Activated CD8-positive, alpha-beta memory T cell treated with anti-CD3 and anti-CD28 coated beads, Interleukin-2, amount 50 U/mL, for 48 hours (primary cell): ENCODE results near the gene SH3BP4.

Source experiments
- DNase-seq: peaks from one replicate; pipeline ENCODE4 v3.0.0-alpha.2; 2020

Gene SH3BP4

DNA sequence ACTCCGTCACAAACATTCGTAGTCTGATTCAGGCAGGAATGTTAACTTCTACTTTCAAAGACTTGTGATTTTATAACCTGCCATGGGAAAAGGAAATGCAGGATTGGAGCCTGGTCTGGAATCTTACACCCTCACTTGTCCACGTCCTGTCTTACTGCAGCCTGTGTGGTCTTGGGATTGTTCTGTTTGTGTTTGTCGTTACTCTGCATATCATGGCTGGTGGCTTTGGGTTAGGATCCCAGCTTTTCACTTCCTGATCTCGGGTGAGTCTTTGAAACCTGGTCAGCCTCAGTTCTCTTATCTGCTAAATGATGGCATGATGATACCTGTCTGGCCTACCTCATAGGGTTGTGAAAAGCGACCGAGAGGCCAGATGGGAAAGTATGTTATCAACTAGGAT, 34.6 kb downstream of the SH3BP4 start:
- no peak for DNase-seq

DNA sequence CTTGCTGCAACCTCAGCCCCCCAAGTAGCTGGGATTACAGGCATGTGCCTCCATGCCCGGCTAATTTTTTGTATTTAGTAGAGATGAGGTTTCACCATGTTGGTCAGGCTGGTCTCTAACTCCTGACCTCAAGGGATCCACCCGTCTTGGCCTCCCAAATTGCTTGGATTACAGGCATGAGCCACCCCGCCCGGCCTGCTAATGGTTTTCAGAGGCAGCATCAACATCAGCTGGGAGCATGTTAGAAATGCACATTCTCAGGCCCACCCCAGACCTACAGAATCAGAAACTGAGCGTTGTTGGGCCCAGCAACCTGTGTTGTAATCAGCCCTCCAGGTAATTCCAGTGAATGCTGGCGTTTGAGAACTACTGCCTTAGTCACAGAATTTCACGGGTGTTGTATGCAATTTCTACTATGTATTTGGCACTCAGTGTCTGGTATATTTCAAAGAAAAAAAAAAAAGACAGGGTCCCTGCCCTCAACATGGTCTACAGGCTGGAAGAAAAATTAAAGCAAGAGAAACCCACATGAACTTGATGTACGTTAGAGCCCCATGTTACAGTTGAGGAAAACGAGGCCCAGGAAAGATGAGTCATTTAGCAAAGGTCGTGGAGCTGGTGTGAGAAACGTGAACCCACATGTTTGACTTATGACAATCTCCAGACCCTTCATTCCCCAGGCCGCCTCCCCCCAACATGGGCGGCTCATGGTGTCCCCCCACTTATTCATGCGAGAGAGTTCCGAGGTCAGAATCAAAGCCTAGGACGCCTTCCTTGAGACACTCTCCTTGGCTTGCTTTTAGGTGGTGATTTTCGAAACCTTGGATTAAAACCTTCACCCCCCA, 35.3 kb downstream of the SH3BP4 start:
- no peak for DNase-seq

DNA sequence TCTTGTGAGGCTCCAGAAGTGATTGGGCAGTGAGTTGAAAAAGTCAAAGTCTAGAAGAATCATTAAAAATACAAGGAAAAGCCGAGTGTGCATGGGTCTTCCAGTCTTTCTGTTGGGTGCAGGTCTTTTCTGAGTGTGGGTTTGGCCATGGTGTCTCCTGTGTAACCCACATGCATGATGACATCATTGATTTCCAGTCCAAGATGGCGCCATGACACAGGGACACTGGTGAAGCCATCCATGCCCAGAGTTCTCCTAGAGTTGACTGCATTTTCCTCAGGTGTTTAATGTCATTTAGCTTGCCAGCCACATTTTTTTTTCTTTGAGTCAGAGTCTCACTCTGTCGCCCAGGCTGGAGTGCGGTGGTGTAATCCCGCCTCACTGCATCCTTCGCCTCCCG, 35.9 kb downstream of the SH3BP4 start:
- DNase-seq = no peak

DNA sequence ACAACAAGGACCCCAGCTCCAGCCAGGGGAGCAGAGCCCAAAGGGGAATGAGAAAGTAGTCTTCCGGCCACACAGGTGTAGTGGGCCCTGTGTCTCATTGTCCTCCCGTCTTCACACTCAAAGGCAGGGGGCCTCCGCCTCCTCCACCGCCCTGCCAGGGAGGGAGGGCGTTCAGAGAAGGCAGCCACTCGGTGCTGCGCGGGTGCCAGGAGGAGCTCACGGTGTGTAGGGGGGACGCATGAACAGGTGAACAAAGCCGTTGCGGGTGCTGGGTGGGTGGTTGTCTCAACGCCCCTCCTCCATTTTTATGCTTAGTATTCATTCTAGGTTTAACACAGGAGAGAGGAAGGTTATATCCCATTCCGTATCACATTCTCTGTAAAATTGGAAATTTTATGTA, 36.7 kb downstream of the SH3BP4 start:
- DNase-seq = no peak

DNA sequence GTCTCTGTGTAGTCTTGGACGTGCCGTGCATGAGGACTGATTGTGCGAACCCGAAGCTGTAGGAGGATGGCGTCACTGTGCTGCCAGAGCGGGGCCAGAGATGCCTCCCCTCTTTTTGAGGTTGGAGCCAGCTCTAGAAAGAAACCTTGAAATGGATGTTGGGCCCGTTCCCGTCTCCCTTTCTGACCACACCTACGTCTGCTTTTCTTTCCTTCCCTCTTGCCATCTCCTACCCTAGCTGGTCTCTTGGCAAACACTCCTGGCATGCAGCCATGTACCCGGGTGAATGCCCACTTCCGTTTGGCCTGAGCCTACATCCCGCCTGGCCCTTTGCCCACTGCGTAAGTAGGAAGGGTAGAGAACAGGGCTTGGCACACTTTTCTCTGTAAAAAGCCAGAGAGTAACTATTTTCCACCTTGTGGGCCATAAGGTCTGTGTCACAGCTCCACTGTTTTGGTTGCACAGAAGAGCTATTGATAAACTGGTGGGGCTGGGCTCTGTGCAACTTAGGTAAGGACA, 37.4 kb downstream of the SH3BP4 start:
- DNase-seq = no peak

DNA sequence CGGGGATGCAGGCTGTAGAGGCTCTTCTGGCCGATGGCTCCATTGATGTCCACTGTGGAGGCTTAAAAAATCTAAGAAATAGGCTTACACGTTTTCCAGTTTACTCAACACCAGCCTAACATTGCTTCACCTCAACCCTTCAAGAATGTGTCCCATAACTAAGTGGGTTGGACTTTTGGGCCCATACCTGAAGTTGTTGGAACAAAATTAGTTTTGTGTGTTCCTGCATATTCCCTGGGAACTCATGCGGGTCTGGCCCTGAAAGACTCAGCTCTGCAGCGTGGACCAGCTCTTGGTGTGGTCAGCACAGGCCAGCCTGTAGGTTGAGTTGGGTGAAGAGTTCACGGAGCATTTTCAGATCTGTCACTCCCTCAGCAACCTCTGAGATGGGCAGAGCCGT, 38.5 kb downstream of the SH3BP4 start:
- no peak for DNase-seq

DNA sequence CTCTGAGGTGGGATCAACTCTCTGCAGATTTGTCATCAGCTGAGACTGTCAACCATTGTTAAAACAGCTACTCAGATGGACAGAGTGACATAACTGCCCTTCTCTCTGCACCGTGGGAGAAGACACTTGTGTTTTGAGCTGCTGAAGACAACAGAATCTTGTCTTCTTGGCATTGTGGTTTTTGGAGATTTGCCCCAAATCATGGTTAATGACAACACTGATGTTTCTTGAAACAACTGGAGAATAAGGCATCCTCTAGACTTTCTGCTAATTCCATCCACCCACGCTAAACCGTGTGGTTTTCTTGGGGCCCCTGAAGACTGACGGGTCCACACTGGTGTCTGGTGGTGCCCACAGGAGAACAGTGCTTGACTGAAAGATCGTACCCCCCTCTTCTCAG, 39.5 kb downstream of the SH3BP4 start:
- no peak for DNase-seq

DNA sequence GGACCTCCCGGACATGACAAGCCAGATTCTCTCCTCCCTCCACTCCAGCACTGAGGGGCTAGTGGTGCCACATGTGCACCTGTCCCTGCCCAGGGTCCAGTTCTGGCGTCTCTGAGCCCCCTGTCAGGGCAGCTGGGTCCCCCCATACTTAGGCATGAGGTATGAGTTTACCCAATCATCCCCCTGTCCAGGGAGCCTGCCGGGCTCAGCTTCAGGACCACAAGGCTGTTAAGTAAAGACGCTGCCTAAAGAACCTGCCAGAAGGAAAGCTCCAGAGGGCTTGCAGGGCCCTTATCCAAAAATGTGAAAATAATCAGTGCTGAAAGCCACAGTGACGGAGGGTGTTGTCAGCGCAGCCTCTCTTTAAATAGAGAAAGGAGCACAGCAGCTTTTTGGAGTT, 40.0 kb downstream of the SH3BP4 start:
- DNase-seq = no peak

DNA sequence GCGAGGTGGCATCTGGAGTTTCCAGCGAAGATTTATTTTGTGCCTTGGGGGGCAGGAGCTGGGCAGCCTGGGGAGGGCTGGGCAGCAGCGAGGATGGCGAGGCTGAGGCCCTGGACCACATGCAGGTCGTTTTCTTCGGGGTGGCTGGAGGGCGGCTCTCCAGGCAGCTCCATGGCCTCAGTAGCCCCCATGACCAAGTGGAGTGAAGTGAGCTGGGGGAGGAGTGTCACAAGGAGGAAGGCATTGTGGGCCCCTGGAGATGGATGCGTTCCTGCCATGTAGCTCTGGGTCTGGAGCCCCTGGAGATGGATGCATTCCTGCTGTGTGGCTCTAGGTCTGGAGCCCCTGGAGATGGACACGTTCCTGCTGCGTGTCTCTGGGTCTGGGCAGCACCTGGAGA, 40.4 kb downstream of the SH3BP4 start:
- DNase-seq = no peak

DNA sequence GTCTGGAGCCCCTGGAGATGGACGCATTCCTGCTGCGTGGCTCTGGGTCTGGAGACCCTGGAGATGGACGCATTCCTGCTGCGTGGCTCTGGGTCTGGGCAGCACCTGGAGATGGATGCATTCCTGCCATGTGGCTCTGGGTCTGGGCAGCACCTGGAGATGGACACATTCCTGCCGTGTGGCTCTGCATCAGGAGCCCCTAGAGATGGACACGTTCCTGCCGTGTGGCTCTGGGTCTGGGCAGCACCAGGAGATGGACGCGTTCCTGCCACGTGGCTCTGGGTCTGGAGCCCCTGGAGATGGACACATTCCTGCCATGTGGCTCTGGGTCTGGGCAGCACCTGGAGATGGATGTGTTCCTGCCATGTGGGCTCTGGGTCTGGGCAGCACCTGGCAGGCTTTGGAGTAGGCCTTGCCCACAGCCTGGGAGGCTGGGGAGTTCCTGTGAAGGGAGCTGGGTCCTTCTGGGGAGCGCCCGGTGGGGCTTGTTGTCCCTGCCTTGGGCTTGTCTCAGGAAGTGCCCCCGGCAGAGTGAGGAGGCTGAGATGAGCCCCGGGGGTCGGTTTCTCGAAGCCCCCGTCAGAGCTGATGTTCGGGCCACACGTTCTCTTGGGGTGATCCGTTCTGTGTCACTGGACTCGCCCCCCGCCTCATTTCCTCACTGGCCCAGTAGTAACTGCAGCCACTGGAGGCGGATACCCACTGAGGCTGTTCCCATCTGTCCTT, 41.0 kb downstream of the SH3BP4 start:
- no peak for DNase-seq

DNA sequence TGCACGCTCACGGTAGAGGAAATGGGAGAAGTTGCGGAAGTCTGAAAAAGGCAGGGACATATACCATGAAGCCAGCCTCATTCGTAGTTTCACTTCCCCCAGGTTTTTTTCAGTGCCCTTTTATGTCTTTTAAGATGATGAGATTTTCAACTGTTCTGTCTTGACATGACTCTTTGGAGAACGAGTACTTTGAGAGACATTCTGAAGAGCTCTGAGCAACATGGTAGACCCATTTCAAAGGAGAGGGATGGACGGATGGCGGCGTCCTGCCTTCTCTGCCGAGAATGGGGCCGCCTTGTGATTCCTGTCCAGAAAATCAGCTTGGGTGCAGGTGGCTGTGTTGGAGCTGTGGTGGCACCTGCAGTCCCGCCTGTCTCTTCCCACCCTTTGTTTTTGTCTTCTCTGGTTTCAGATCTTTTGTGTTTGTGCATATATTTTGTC, 41.7 kb downstream of the SH3BP4 start:
- no peak for DNase-seq

DNA sequence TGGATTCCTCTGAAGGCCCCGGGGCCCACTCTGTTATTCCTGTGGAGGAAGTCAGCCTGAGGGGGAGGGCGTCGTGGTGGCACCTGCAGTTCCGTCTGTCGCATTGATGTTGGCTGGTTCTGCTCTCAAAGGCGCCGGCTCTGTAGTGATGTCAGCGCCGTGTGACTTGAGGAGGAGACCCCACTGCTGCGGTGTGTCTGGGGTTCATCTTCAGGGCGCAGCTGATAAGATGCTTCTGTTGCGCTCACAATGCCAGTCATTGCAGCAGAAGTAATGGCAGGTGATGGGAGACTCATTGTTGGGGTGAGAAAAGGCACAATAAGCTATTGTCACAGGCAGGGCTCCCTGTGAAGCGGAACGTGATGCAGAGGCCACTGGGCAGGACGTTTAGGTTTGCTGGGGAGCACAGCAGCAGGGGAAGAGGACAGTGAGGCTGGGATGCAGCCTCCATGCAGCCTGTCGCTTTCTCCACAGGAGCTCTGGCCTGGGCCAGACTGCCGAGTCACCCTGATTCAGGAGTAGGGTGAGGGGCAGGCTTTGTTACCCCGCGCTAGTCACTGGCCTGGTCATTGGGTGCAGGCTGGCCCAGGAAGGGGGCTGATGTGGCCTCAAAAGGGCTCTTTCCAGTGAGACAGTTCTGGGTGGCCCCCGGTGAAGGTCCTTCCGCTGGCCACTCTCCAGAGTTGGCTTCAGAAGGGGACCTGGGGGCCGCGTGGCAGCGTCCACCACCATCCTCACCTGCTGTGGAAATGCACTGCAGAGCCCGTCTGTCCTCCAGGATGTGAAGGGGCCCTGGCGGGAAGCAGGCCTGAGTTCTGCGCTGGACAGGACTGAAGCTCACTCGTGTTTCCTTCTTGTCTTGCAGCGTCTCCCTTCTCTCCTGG, 42.9 kb downstream of the SH3BP4 start:
- no peak for DNase-seq

DNA sequence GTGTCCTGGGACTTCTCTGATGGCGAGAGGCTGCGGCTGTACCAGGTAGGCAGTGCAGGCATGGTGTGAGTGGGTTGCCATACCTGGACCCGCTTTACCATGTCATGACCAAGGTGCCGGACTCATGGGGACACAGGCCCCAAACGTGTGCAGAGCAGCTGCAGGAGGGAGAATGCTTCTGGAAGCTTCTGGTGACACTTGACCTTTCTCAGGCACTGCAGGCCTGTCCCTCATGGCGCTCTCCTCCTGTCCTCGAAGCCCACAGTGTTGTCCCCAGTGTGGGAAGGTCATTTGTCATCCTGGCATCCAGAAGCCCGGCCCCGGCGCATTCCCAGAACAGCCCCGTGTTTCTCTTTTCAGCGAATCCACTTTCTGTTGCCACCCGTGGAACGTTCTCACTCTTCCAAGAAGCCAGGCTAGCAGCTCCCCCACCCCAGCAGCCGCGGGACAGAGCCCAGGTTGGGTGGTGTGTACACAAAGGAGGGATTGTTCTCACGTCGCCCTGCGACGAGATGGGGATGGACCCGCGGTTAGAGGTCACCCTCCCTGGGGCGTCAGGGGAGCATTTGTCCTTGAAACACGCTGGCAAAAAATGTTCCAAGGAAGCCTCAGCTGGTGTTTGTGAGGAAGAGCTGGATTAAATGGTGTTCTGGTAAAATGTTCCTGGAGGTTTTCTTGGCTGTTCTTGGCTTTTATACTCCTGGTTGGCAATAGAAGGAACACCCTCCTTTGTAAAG, 43.7 kb downstream of the SH3BP4 start:
- no peak for DNase-seq

DNA sequence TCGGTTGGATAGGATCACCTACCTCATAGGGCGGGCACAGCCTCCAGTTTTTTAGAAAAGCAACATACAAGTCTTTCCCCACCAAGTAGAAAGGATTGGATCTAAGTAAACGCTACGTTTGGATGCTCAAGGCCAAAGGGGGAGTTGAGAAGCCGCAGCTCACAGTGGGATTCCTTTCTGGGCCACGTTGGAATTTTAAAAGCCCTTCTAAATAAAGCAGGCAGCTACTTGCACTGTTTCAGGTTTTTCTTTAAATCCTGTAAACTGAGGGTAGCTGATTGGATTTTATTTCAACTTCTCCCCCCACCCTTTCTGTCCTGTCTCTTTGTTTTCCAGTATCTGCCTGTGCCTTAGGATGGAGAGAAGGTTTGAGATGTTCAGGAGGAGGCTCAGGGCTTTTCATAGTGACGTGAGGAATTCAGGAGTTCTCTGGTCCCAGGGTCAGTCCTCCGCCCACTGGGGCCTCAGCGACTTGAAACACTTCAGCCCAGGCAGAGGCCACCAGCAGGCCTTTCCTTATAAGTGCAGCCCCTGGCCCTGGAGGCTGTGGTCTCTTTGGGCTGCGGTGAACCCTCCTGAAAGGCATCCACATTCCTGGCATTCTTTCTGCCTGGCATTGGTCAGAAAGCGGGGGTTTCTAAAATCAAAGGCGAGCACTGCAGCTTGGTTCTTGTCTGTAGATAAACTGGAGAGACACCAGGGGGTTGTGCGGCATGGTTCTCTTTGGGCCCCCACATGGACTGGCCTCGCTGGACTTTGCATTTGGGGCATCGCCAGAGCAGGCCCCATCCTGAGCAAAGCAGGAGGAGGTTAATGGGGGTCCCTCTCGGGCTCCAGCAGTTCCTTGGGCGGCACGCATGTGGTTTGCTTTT, 44.5 kb downstream of the SH3BP4 start:
- no peak for DNase-seq

DNA sequence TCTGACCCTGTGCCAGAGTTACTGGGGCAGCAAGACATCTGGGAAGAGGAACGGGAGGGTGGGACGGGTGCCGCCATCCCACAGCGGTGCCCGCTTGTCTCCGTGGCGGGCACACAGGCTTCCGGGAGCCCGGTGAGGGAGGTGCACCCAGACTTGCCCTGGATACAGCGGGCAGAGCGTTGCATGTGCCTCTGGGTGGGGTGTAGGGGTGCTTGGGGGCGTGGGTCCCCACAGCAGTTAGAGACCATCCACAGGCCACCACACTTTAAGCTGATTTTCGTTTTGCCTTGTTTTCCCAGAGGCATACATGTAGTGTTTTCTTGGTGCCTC, 45.1 kb downstream of the SH3BP4 start:
- no peak for DNase-seq

DNA sequence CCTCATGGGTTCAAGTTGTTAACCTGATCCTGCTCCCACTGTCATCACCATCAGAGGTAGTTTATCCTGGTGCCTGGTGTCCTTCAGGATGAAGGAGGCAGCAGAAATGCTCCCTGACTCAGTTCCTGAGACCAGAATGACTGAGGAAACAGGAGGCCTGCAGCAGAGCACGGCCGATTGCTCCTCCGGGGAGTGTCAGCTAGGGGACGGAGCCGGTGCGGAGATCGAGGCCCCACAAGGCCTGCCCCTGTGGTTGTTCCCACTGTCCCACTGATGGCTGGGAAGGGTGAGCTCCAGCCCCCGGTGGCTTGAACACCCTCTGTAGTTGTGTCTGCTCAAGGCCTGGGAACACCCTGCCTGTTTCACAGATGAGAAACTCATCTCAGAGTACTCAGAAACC, 45.6 kb downstream of the SH3BP4 start:
- DNase-seq = no peak

DNA sequence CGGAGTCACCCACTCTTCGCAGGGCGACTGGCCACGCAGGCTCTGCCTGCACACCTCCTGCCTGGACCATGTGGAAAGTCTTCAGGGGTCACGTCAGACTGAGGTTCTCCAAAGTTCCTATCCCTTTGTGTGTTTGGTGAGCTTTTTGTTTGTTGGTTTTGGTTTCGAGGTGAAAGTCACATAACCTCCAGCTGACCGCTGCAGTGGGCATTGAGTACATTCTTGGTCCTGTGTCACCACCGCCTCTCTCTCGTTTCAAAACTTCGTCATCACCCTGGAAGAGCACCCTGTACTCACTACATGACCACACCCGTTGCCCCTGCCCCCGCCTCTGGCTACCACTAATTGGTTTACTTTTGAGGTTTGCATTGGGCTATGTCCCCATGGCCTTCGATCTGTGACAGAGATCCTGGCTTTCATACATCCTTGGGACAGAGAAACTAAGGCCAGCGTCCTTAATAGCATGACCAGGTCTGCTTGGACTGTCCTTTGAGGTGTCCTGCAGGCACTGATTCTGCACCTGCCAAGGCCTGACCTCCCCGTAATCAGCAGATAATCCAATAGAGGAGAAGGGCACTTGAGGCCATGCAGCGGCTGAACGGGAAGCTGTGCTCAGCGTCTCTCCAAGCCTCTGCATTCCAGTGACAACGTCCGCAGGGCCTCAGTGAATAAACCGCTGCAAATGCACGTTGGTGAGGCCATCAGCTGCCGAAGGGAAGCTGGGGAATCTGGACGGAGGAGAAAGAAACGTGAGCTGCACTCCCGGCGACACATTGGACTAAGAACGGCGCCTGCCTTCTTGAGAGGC, 46.8 kb downstream of the SH3BP4 start:
- no peak for DNase-seq

DNA sequence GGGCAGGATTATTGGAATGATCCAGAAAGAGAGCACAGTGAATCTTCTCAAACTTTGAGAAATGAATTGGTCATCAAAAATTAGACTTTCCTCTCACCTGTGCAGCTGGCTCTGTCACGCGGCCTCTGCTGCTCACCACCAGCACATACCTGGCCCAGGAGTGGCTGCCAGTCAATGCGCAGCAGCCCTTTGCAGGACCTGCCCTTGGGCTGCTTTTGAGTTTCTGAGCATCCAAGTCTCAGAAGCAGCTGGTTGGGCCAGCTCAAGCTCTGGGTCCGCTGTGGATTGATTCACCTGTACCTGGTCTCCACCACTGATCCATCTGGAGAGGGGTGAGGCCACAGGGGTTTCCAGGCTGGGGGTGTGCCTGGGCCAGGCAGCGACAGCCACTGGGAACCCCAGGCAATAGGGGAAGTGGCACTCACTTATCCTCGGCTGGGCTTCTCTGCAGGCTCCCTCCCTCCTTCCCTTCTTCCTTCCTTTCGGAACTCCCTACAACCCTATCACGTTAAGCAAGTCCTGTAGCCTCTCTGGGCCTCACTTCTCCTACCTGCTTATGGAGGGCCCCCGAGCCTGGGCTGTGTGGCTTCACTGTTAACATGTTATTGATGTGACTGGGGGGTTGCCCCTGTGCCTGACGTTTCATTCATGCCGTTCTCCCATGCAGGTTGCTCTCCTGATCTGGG, 48.1 kb downstream of the SH3BP4 start:
- DNase-seq = no peak

DNA sequence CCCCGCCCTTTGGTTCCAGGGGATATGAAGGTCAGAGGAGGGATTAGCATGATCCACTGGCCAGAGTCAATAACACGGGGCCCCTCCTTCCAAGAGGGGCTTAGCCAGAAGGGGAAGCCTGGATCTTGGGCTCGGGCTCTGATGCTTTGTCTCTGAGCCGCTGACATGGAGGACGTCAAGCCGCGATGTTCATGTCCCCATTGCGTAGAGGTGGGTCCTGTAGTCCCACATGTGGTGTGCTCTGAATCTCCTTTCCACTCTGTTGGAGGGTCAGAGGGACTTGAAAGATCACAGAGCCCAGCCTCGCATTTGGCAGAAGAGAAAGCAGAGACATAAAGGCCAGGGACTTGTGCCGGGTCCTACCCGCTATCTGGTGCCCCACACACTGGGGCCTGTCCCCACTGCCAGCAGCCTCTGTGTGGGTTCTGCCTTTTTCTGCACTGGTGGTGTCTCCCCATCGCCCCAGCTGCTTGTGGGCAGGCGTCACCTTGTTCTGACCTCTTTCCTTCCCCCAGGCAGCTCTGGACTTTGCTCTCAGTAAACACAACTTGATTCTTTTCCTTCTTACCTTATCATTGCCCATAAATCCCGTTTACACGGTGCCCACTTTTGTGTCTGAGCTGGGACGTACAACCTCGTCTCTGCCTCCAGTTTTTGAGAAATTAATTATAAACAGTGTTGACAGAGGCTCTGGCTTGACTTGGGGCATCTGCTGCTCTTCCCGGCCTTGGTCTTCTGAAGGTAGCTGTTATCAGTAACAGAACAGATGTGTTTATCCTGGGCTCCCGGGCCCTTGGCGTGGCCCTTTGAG, 48.8 kb downstream of the SH3BP4 start:
- DNase-seq = no peak
